Brain pericyte (primary cell): ENCODE results near the gene STX18.

Source experiments
- DNase-seq: peaks from one replicate; pipeline ENCODE4 v3.0.0-alpha.2; 2012; ENCODE audit warnings: low read depth, low spot score

The STX18 gene

GRCh38 chr4:4419896-4420295 is 122.0 kb downstream of the STX18 start:
- DNase-seq = no peak

- DNase-seq = no peak
Measured at GRCh38 chr4:4418676-4419390, 123.0 kb downstream of the STX18 start.

- no peak for DNase-seq
Measured at GRCh38 chr4:4417886-4418285, 124.0 kb downstream of the STX18 start.

GRCh38 chr4:4416981-4417380 is 124.9 kb downstream of the STX18 start:
- DNase-seq = no peak

GRCh38 chr4:4415806-4416805 is 125.7 kb downstream of the STX18 start:
- no peak for DNase-seq

- DNase-seq = no peak
Measured at GRCh38 chr4:4415107-4415805, 126.6 kb downstream of the STX18 start.

GRCh38 chr4:4413806-4414205 is 128.0 kb downstream of the STX18 start:
- DNase-seq = no peak

- DNase-seq = no peak
Measured at GRCh38 chr4:4413373-4413725, 128.5 kb downstream of the STX18 start.

GRCh38 chr4:4412641-4413372 is 129.0 kb downstream of the STX18 start:
- no peak for DNase-seq

GRCh38 chr4:4411906-4412305 is 129.9 kb downstream of the STX18 start:
- no peak for DNase-seq

GRCh38 chr4:4410271-4410670 is 131.6 kb downstream of the STX18 start:
- no peak for DNase-seq

GRCh38 chr4:4409416-4410115 is 132.3 kb downstream of the STX18 start:
- no peak for DNase-seq

GRCh38 chr4:4408576-4409335 is 133.1 kb downstream of the STX18 start:
- DNase-seq = no peak

- DNase-seq = no peak
Measured at GRCh38 chr4:4408132-4408523, 133.7 kb downstream of the STX18 start.

GRCh38 chr4:4407299-4408131 is 134.3 kb downstream of the STX18 start:
- DNase-seq = no peak

GRCh38 chr4:4406455-4407298 is 135.2 kb downstream of the STX18 start:
- no peak for DNase-seq

GRCh38 chr4:4405358-4405962 is 136.4 kb downstream of the STX18 start:
- no peak for DNase-seq

GRCh38 chr4:4402966-4403365 is 138.9 kb downstream of the STX18 start:
- no peak for DNase-seq
